GM21423 (cell line): ENCODE data around the gene GMPPA.

ENCODE experiments used
- ATAC-seq: cut with Tn5 transposase; IDR thresholded peaks from one replicate; pipeline ENCODE4 v1.9.1; 2021; ENCODE audit warnings: mild to moderate bottlenecking, moderate library complexity; ENCODE audit not compliant: unreplicated experiment

GMPPA gene

GRCh38 chr2:219484343-219485200 is 14.1 kb upstream of the GMPPA start:
- ATAC-seq, result no peak

- ATAC-seq, result no peak
Measured at GRCh38 chr2:219485201-219485580, 13.5 kb upstream of the GMPPA start.

GRCh38 chr2:219486380-219486959 is 12.2 kb upstream of the GMPPA start:
- ATAC-seq, result no peak

- ATAC-seq, result no peak
Measured at GRCh38 chr2:219488149-219488843, 10.4 kb upstream of the GMPPA start.

GRCh38 chr2:219488844-219489194 is 9.9 kb upstream of the GMPPA start:
- no peak for ATAC-seq

GRCh38 chr2:219489315-219489714 is 9.4 kb upstream of the GMPPA start:
- no peak for ATAC-seq

- no peak for ATAC-seq
Measured at GRCh38 chr2:219490186-219490585, 8.5 kb upstream of the GMPPA start.

- ATAC-seq, result no peak
Measured at GRCh38 chr2:219490600-219491130, 8.0 kb upstream of the GMPPA start.

- no peak for ATAC-seq
Measured at GRCh38 chr2:219491278-219491963, 7.3 kb upstream of the GMPPA start.

- no peak for ATAC-seq
Measured at GRCh38 chr2:219492575-219492974, 6.1 kb upstream of the GMPPA start.

- ATAC-seq, result no peak
Measured at GRCh38 chr2:219493086-219493485, 5.6 kb upstream of the GMPPA start.

GRCh38 chr2:219494952-219495530 is 3.6 kb upstream of the GMPPA start:
- no peak for ATAC-seq

- no peak for ATAC-seq
Measured at GRCh38 chr2:219495531-219496122, 3.1 kb upstream of the GMPPA start.

GRCh38 chr2:219496247-219496824 is 2.4 kb upstream of the GMPPA start:
- ATAC-seq, result no peak

- no peak for ATAC-seq
Measured at GRCh38 chr2:219496825-219497494, 1.7 kb upstream of the GMPPA start.

- no peak for ATAC-seq
Measured at GRCh38 chr2:219497495-219498279, 1.0 kb upstream of the GMPPA start.

GRCh38 chr2:219499058-219499307 is 292 bp downstream of the GMPPA start:
- ATAC-seq, result no peak

- ATAC-seq, result no peak
Measured at GRCh38 chr2:219499555-219499954, 864 bp downstream of the GMPPA start.

GRCh38 chr2:219500135-219500534 is 1.4 kb downstream of the GMPPA start:
- no peak for ATAC-seq
